H1 (cell line): Measurements from ENCODE around the gene INPP4B. TPM values are rescaled to one million over a fixed set of nuclear protein-coding genes. Genes with fewer than 3 reads are reported as not detected.

Source experiments
- CTCF ChIA-PET: fragments of 300-600 bp; sonication (Branson Sonifier 250); formaldehyde crosslinking; loops from one replicate; lab custom pipeline; 2021; ENCODE audit not compliant: partially characterized antibody; lab: Charles Lee
- POLR2A ChIA-PET: fragments of 300-600 bp; sonication (Branson Sonifier 250); formaldehyde crosslinking; loops from one replicate; lab custom pipeline; 2021; ENCODE audit warnings: inconsistent platforms; ENCODE audit not compliant: partially characterized antibody; lab: Charles Lee
- DNase-seq, 2 experiments: peaks; one replicate each; pipeline versions ENCODE4 v3.0.0 to v3.0.0-alpha.2; 2010 to 2022; ENCODE audit warnings: low spot score in 2 of 2, low read depth in 1 of 2, mixed read lengths in 1 of 2
- FAIRE-seq: peaks from 2 replicates; lab custom pipeline; 2011; peaks lifted over from hg19 to GRCh38; lab: Jason Lieb, UNC
- H2AFZ ChIP-seq: 2 replicates; pipeline ENCODE4 v1.8.1; 2012; ENCODE audit warnings: low read length, inconsistent platforms
- H2AK5ac ChIP-seq: 2 replicates; pipeline ENCODE4 v1.6.1; 2013; ENCODE audit warnings: low read depth, low read length
- H2BK120ac ChIP-seq: replicated peaks from 2 replicates; pipeline ENCODE3; 2013; ENCODE audit warnings: low read depth, low read length, inconsistent platforms
- H2BK12ac ChIP-seq: 2 replicates; pipeline ENCODE4 v1.6.1; 2013; ENCODE audit warnings: low read depth, low read length
- H2BK15ac ChIP-seq: 2 replicates; pipeline ENCODE4 v1.6.1; 2013; ENCODE audit warnings: low read length
- H2BK20ac ChIP-seq: 2 replicates; pipeline ENCODE4 v1.6.1; 2013; ENCODE audit warnings: low read length
- H2BK5ac ChIP-seq: 2 replicates; pipeline ENCODE4 v1.6.1; 2013; ENCODE audit warnings: low read depth, low read length
- H3K14ac ChIP-seq: 2 replicates; pipeline ENCODE4 v1.6.1; 2013; ENCODE audit warnings: inconsistent platforms; ENCODE audit not compliant: insufficient read length
- H3K18ac ChIP-seq: 2 replicates; pipeline ENCODE4 v1.6.1; 2013; ENCODE audit warnings: low read length; ENCODE audit errors: extremely low read depth
- H3K23ac ChIP-seq: 2 replicates; pipeline ENCODE4 v1.6.1; 2013; ENCODE audit warnings: inconsistent platforms; ENCODE audit not compliant: insufficient read length
- H3K23me2 ChIP-seq: 2 replicates; pipeline ENCODE4 v1.6.1; 2013; ENCODE audit warnings: low read depth, low read length
- H3K27ac ChIP-seq: 2 replicates; pipeline ENCODE4 v1.6.1; 2011; ENCODE audit warnings: low read depth, low read length, inconsistent platforms
- H3K27me3 ChIP-seq, 4 experiments: replicated peaks in 1 of 4; 1 replicate in 1 of 4; 2 replicates in 3 of 4; pipeline versions ENCODE4 v1.6.1 to v1.8.1; 2011 to 2013; ENCODE audit warnings: low read length in 3 of 4, mild to moderate bottlenecking in 3 of 4, inconsistent platforms in 2 of 4, mixed read lengths in 2 of 4, moderate library complexity in 1 of 4; ENCODE audit not compliant: control insufficient read depth in 3 of 4, insufficient read depth in 3 of 4; ENCODE audit errors: extremely low read depth in 1 of 4
- H3K36me3 ChIP-seq, 4 experiments: 2 replicates each; pipeline versions ENCODE4 v1.6.1 to v1.8.1; 2011 to 2013; ENCODE audit warnings: mild to moderate bottlenecking in 4 of 4, low read length in 3 of 4, moderate library complexity in 2 of 4, control low read depth in 1 of 4, inconsistent platforms in 1 of 4; ENCODE audit not compliant: insufficient read depth in 4 of 4, control insufficient read depth in 2 of 4
- H3K4ac ChIP-seq: replicated peaks from 2 replicates; pipeline ENCODE3; 2013; ENCODE audit warnings: low read length, low read depth, mixed read lengths, inconsistent platforms; ENCODE audit not compliant: insufficient read length
- H3K4me1 ChIP-seq, 4 experiments: replicated peaks in 1 of 4; 1 replicate in 1 of 4; 2 replicates in 3 of 4; pipeline versions ENCODE4 v1.6.1 to v1.8.1; 2011 to 2013; ENCODE audit warnings: low read length in 3 of 4, inconsistent platforms in 2 of 4, mixed read lengths in 1 of 4; ENCODE audit not compliant: insufficient read depth in 4 of 4, control insufficient read depth in 3 of 4
- H3K4me2 ChIP-seq, 2 experiments: 2 replicates each; pipeline versions ENCODE4 v1.6.1 to v1.8.1; 2011 to 2013; ENCODE audit warnings: low read depth in 2 of 2, low read length in 2 of 2, control low read depth in 1 of 2, inconsistent platforms in 1 of 2, mild to moderate bottlenecking in 1 of 2; ENCODE audit not compliant: insufficient read depth in 1 of 2
- H3K4me3 ChIP-seq, 4 experiments: fragments of 200-600, 300-600 bp in 1 of 4; sonication (generic), shearing (Covaris generic), sonication (Bioruptor Twin) in 1 of 4; 2 replicates each; pipeline versions ENCODE4 v1.5.1 to v1.8.1; 2011 to 2016; ENCODE audit warnings: low read length in 4 of 4, low read depth in 3 of 4, control low read depth in 2 of 4, inconsistent platforms in 2 of 4, mild to moderate bottlenecking in 2 of 4, mixed read lengths in 1 of 4, moderate library complexity in 1 of 4; ENCODE audit not compliant: insufficient read depth in 2 of 4; ENCODE audit errors: extremely low read depth in 1 of 4
- H3K56ac ChIP-seq: replicated peaks from 2 replicates; pipeline ENCODE3; 2013; ENCODE audit warnings: low read depth, mild to moderate bottlenecking, mixed read lengths, low read length, inconsistent platforms; ENCODE audit not compliant: insufficient read length
- H3K79me1 ChIP-seq: 2 replicates; pipeline ENCODE4 v1.6.1; 2013; ENCODE audit warnings: low read depth, low read length, control low read depth
- H3K79me2 ChIP-seq, 2 experiments: 2 replicates each; pipeline versions ENCODE4 v1.6.1 to v1.8.1; 2012 to 2013; ENCODE audit warnings: low read length in 2 of 2, mild to moderate bottlenecking in 2 of 2, inconsistent platforms in 1 of 2; ENCODE audit not compliant: insufficient read depth in 2 of 2, control insufficient read depth in 1 of 2
- H3K9ac ChIP-seq, 4 experiments: replicated peaks in 1 of 4; 1 replicate in 1 of 4; 2 replicates in 3 of 4; pipeline versions ENCODE4 v1.6.1 to v1.8.1; 2011 to 2013; ENCODE audit warnings: low read depth in 3 of 4, low read length in 3 of 4, control low read depth in 2 of 4, mild to moderate bottlenecking in 2 of 4, moderate library complexity in 2 of 4, inconsistent platforms in 1 of 4; ENCODE audit errors: extremely low read depth in 1 of 4
- H3K9me3 ChIP-seq, 2 experiments: 2 replicates each; pipeline versions ENCODE4 v1.6.1 to v1.8.1; 2012 to 2013; ENCODE audit warnings: mild to moderate bottlenecking in 2 of 2, moderate library complexity in 2 of 2, control low read depth in 1 of 2, inconsistent platforms in 1 of 2, low read depth in 1 of 2, low read length in 1 of 2, mixed read lengths in 1 of 2; ENCODE audit not compliant: insufficient read depth in 2 of 2
- H4K20me1 ChIP-seq, 2 experiments: replicated peaks in 1 of 2; 2 replicates each; pipeline versions ENCODE3 to v1.8.1; 2011 to 2013; ENCODE audit warnings: inconsistent platforms in 2 of 2, low read length in 2 of 2, mild to moderate bottlenecking in 1 of 2; ENCODE audit not compliant: insufficient read depth in 2 of 2, control insufficient read depth in 1 of 2
- H4K5ac ChIP-seq: 2 replicates; pipeline ENCODE4 v1.6.1; 2013; ENCODE audit warnings: low read length, low read depth, mixed read lengths, inconsistent platforms; ENCODE audit not compliant: insufficient read length
- H4K8ac ChIP-seq: 2 replicates; pipeline ENCODE4 v1.8.0; 2013; ENCODE audit warnings: mild to moderate bottlenecking, moderate library complexity, low read length, inconsistent platforms; ENCODE audit not compliant: insufficient read depth; ENCODE audit errors: extremely low read depth
- H4K91ac ChIP-seq: replicated peaks from 2 replicates; pipeline ENCODE3; 2013; ENCODE audit warnings: low read length, mixed read lengths, inconsistent platforms; ENCODE audit not compliant: insufficient read length
- HDAC2 ChIP-seq, 2 experiments: fragments of 300-600 bp in 1 of 2; sonication (generic) in 1 of 2; IDR thresholded peaks; 2 replicates each; pipeline ENCODE4 v1.6.1; 2011 to 2012; ENCODE audit warnings: low read depth in 2 of 2, low read length in 2 of 2, mild to moderate bottlenecking in 2 of 2, moderate library complexity in 2 of 2, borderline replicate concordance in 1 of 2, inconsistent platforms in 1 of 2
- RAD21 ChIP-seq, 2 experiments: IDR thresholded peaks in 1 of 2; conservative IDR thresholded peaks in 1 of 2; 2 replicates each; pipeline ENCODE4 v1.6.1; 2011; ENCODE audit warnings: low read depth in 2 of 2, low read length in 2 of 2, improper control_type of control experiment in 1 of 2, inconsistent platforms in 1 of 2, mild to moderate bottlenecking in 1 of 2, moderate library complexity in 1 of 2
- TCF12 ChIP-seq: IDR thresholded peaks from 2 replicates; pipeline ENCODE4 v1.6.1; 2011; ENCODE audit warnings: low read depth, mild to moderate bottlenecking, low read length
- WGBS, 2 experiments: shearing (Covaris generic) in 1 of 2; methylation state at CpG; one replicate each; pipeline versions ENCODE4 v1.1.6 to v1.1.7; 2013 to 2015; ENCODE audit warnings: low lambda C conversion rate in 2 of 2, mixed read lengths in 2 of 2, inconsistent platforms in 1 of 2, low coverage in 1 of 2, missing lambda C conversion rate in 1 of 2; ENCODE audit not compliant: insufficient replicate concordance in 2 of 2, insufficient coverage in 1 of 2, insufficient read length in 1 of 2; ENCODE audit errors: extremely low coverage in 1 of 2, missing lambda C conversion rate in 1 of 2; 5-methylcytosine and 5-hydroxymethylcytosine counted together
- polyA plus RNA-seq, 7 experiments: library from polyadenylated mRNA; depleted of rRNA in 3 of 7; stranded (reverse) in 5 of 7; unstranded in 2 of 7; fragments of >200 nt in 5 of 7; fragments of 200-250 nt in 2 of 7; gene quantifications; 1 replicate in 5 of 7; 2 replicates in 1 of 7; 4 replicates in 1 of 7; pipeline versions ENCODE4 v1.2.1 to v1.2.3, GENCODE V29; 2011 to 2013; ENCODE audit warnings: missing spikeins in 2 of 7, mixed read lengths in 2 of 7
- total RNA-seq: library from RNA; stranded (reverse); fragmentation: NEBNext Ultra II Directional; extraction: Animal tissue kit (Norgen Biotek cat#: 25700); gene quantifications from 2 replicates; pipeline ENCODE4 v1.2.1, GENCODE V29; 2021
- TF ChIP-seq, protein P1 (sequence below): IDR thresholded peaks from 2 replicates; pipeline ENCODE4 v1.6.1; 2012; ENCODE audit warnings: inconsistent platforms

Gene INPP4B
- total and polyA plus RNA-seq, 2 of the 8 experiments (the other 6 are each of a cell fraction or from before 2014, with no cell fraction given): 0.11 to 0.54 TPM

DNA sequence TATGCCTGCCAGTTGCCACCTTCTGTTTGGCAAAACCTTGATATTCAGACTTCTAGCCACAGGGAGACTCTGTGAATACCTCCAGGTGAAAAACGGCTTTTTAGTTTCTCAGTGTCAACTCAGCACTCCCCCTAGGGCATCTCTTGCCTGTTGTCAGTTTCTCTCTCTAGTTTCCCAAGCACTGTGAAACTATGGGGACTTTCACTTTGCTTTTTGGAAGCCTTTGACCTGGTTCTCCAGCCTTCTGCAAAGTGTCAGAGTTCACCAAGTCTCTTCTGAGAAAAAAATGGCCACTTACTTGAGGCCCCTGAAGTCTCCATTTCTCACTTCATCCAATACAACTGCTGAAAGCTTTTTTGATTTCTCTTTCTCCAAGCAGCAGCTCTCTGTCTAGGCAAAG is 521.5 kb downstream of the INPP4B start:
- no peak overlapping the region for H3K4me2 ChIP-seq
- H2BK12ac ChIP-seq: no peak overlapping the region
- H3K79me2 ChIP-seq: no peaks in the 10 kb centered on the region
- no peaks in the 10 kb centered on the region for H3K79me1 ChIP-seq
- no peak overlapping the region for H3K4me3 ChIP-seq
- no peaks in the 10 kb centered on the region for H3K27me3 ChIP-seq
- no peaks in the 10 kb centered on the region for H3K9me3 ChIP-seq
- no peak overlapping the region for H3K4ac ChIP-seq
- no peak overlapping the region for H2BK5ac ChIP-seq
- no peak overlapping the region for H4K91ac ChIP-seq
- H2AFZ ChIP-seq: peak overlapping the region; percentile 76; the same call in 1 of the 2 replicates
- H3K9ac ChIP-seq: no peak overlapping the region
- no peak overlapping the region for H3K27ac ChIP-seq
- no peak overlapping the region for H4K8ac ChIP-seq
- H3K14ac ChIP-seq: no peak overlapping the region
- no peak overlapping the region for H2BK20ac ChIP-seq
- H3K23ac ChIP-seq: no peak overlapping the region
- 80% methylated on average over 1 of the region's 1 CpG; no CpG with 5 or more reads in 1 of the 2 experiments for WGBS, 2 experiments
- no peaks in the 10 kb centered on the region for H3K23me2 ChIP-seq
- no peak overlapping the region for H3K18ac ChIP-seq
- no peak overlapping the region for H3K56ac ChIP-seq
- H3K36me3 ChIP-seq: no peaks in the 10 kb centered on the region
- H4K20me1 ChIP-seq: no peaks in the 10 kb centered on the region
- H2BK15ac ChIP-seq: no peak overlapping the region
- ChIA-PET CTCF (interaction anchor here (1.0 to 4.3 kb wide), 4 partner anchors 9 to 42 kb away, joined by 3 to 15 read pairs (median 6); no protein-coding TSS in a partner anchor), POLR2A (no interaction called here)
- H3K4me1 ChIP-seq: no peaks in the 10 kb centered on the region
- FAIRE-seq: no peak
- no peak overlapping the region for H2BK120ac ChIP-seq
- DNase-seq: no peak
- H2AK5ac ChIP-seq: no peak overlapping the region
- TF ChIP-seq, protein P1, sequence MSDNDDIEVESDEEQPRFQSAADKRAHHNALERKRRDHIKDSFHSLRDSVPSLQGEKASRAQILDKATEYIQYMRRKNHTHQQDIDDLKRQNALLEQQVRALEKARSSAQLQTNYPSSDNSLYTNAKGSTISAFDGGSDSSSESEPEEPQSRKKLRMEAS: no peak
- no peak for TF ChIP-seq TCF12
- no peak for TF ChIP-seq HDAC2 (IDR thresholded peaks at IDR 0.05; ENCODE audit: borderline replicate concordance in 1 of 2, low read depth in 2 of 2, low read length in 2 of 2)
- 0 out of 4 replicates have a peak, but pooled peaks of 1 of the 2 experiments have one; percentile 3 for TF ChIP-seq RAD21 (IDR thresholded peaks at IDR 0.05 in 1 of 2, conservative IDR thresholded peaks at IDR 0.05 in 1 of 2; ENCODE audit: low read depth in 2 of 2, low read length in 2 of 2)
- H4K5ac ChIP-seq: no peak overlapping the region
